IMR-90 (cell line): ENCODE data around the gene STK32A. TPM values are rescaled to one million over a fixed set of nuclear protein-coding genes. Genes with fewer than 3 reads are reported as not detected.

Experiments used
- ATAC-seq: fragments of 200-7000 bp; cut with Tn5 transposase; 2 replicates; pipeline ENCODE4 v1.9.1; 2020; ENCODE audit warnings: low read depth, mild to moderate bottlenecking, moderate library complexity
- BruUV-seq: library from RNA; stranded (reverse); fragments of 400-500 nt; replicated peaks from 2 replicates; lab custom pipeline; 2021; lab: Mats Ljungman, UMichigan
- CTCF ChIA-PET: fragments of 300-600 bp; formaldehyde crosslinking; extraction: SDS; loops from one replicate; lab custom pipeline; 2021; ENCODE audit warnings: antibody characterized with exemption; lab: Yijun Ruan, JAX
- POLR2A ChIA-PET: fragments of 300-600 bp; sonication (Branson Sonifier 250); formaldehyde crosslinking; loops from one replicate; lab custom pipeline; 2022; ENCODE audit warnings: antibody characterized with exemption; ENCODE audit not compliant: unreplicated experiment; lab: Charles Lee
- DNase-seq: peaks from one replicate; pipeline ENCODE4 v3.0.0; 2013
- H2AFZ ChIP-seq: replicated peaks from 2 replicates; pipeline ENCODE3; 2013; ENCODE audit warnings: low read length, mild to moderate bottlenecking; ENCODE audit not compliant: poor library complexity
- H2AK5ac ChIP-seq: 2 replicates; pipeline ENCODE4 v1.6.1; 2013; ENCODE audit warnings: low read depth, low read length, inconsistent platforms
- H2AK9ac ChIP-seq: replicated peaks from 2 replicates; pipeline ENCODE3; 2013; ENCODE audit warnings: mild to moderate bottlenecking, low read depth, low read length, moderate library complexity; ENCODE audit not compliant: poor library complexity
- H2BK120ac ChIP-seq: 2 replicates; pipeline ENCODE4 v1.6.1; 2013; ENCODE audit warnings: low read depth, low read length, inconsistent platforms
- H2BK15ac ChIP-seq: 3 replicates; pipeline ENCODE4 v1.6.1; 2013; ENCODE audit warnings: low read depth, low read length, inconsistent platforms
- H2BK20ac ChIP-seq: 2 replicates; pipeline ENCODE4 v1.6.1; 2013; ENCODE audit warnings: low read depth, mild to moderate bottlenecking, inconsistent platforms, low read length, moderate library complexity
- H2BK5ac ChIP-seq: 2 replicates; pipeline ENCODE4 v1.6.1; 2013; ENCODE audit warnings: mild to moderate bottlenecking, low read depth, low read length, inconsistent platforms; ENCODE audit not compliant: poor library complexity, severe bottlenecking
- H3K14ac ChIP-seq: replicated peaks from 2 replicates; pipeline ENCODE4 v1.6.1; 2013; ENCODE audit warnings: low read depth, low read length, inconsistent platforms
- H3K18ac ChIP-seq: 2 replicates; pipeline ENCODE4 v1.6.1; 2013; ENCODE audit warnings: low read depth, low read length, control low read depth
- H3K23ac ChIP-seq: 2 replicates; pipeline ENCODE4 v1.6.1; 2013; ENCODE audit warnings: low read depth, low read length, inconsistent platforms
- H3K27ac ChIP-seq: 2 replicates; pipeline ENCODE4 v1.5.1; 2013; ENCODE audit warnings: mild to moderate bottlenecking, control low read depth, low read length; ENCODE audit not compliant: insufficient read depth
- H3K27me3 ChIP-seq: 2 replicates; pipeline ENCODE4 v1.6.1; 2013; ENCODE audit warnings: low read length; ENCODE audit not compliant: control insufficient read depth, insufficient read depth
- H3K36me3 ChIP-seq: 2 replicates; pipeline ENCODE4 v1.6.1; 2013; ENCODE audit warnings: low read length, mixed read lengths; ENCODE audit not compliant: control insufficient read depth, insufficient read depth
- H3K4ac ChIP-seq: 2 replicates; pipeline ENCODE4 v1.6.1; 2013; ENCODE audit warnings: low read depth, low read length, inconsistent platforms
- H3K4me1 ChIP-seq: 2 replicates; pipeline ENCODE4 v1.6.1; 2013; ENCODE audit warnings: low read length, mixed read lengths; ENCODE audit not compliant: control insufficient read depth, insufficient read depth
- H3K4me2 ChIP-seq: 2 replicates; pipeline ENCODE4 v1.6.1; 2013; ENCODE audit warnings: low read depth, mild to moderate bottlenecking, control low read depth, low read length, moderate library complexity
- H3K4me3 ChIP-seq: 2 replicates; pipeline ENCODE4 v1.5.1; 2013; ENCODE audit warnings: low read depth, mild to moderate bottlenecking, control low read depth, low read length, moderate library complexity; ENCODE audit not compliant: insufficient read depth
- H3K56ac ChIP-seq: 2 replicates; pipeline ENCODE4 v1.6.1; 2013; ENCODE audit warnings: low read length, inconsistent platforms; ENCODE audit not compliant: insufficient read depth; ENCODE audit errors: extremely low read depth
- H3K79me1 ChIP-seq, 2 experiments: 2 replicates each; pipeline ENCODE4 v1.6.1; 2013; ENCODE audit warnings: low read length in 2 of 2, inconsistent platforms in 1 of 2, low read depth in 1 of 2
- H3K9ac ChIP-seq: 2 replicates; pipeline ENCODE4 v1.6.1; 2013; ENCODE audit warnings: low read depth, low read length, control low read depth
- H3K9me1 ChIP-seq: 2 replicates; pipeline ENCODE4 v1.6.1; 2013; ENCODE audit warnings: low read length, inconsistent platforms; ENCODE audit not compliant: insufficient read depth
- H3K9me3 ChIP-seq: 2 replicates; pipeline ENCODE4 v1.6.1; 2013; ENCODE audit warnings: low read length; ENCODE audit not compliant: control insufficient read depth, insufficient read depth
- H4K20me1 ChIP-seq: 2 replicates; pipeline ENCODE4 v1.6.1; 2013; ENCODE audit warnings: low read length, inconsistent platforms; ENCODE audit not compliant: insufficient read depth
- H4K5ac ChIP-seq: 2 replicates; pipeline ENCODE4 v1.6.1; 2013; ENCODE audit warnings: mild to moderate bottlenecking, low read depth, low read length, control low read depth
- H4K8ac ChIP-seq, 2 experiments: 2 replicates each; pipeline ENCODE4 v1.6.1; 2013; ENCODE audit warnings: low read depth in 2 of 2, low read length in 2 of 2, control low read depth in 1 of 2, inconsistent platforms in 1 of 2
- H4K91ac ChIP-seq: 2 replicates; pipeline ENCODE4 v1.6.1; 2013; ENCODE audit warnings: low read depth, low read length, inconsistent platforms; ENCODE audit not compliant: insufficient read depth
- CEBPB ChIP-seq: IDR thresholded peaks from 2 replicates; pipeline ENCODE4 v1.6.1; 2012; ENCODE audit warnings: low read depth, low read length, improper control_type of control experiment
- FOS ChIP-seq: fragments of 150-350 bp; IDR thresholded peaks from 2 replicates; pipeline ENCODE4 v1.6.1; 2016; ENCODE audit warnings: low read depth, low read length
- MAFK ChIP-seq: IDR thresholded peaks from 2 replicates; pipeline ENCODE4 v1.6.1; 2012; ENCODE audit warnings: low read depth, low read length, improper control_type of control experiment
- NFE2L2 ChIP-seq: fragments of 150-350 bp; IDR thresholded peaks from 2 replicates; pipeline ENCODE4 v1.6.1; 2016; ENCODE audit warnings: low read depth, mild to moderate bottlenecking, low read length
- POLR2A ChIP-seq: IDR thresholded peaks from 2 replicates; pipeline ENCODE4 v1.6.1; 2012; ENCODE audit warnings: mild to moderate bottlenecking, low read depth, low read length
- RAD21 ChIP-seq: IDR thresholded peaks from 2 replicates; pipeline ENCODE4 v1.6.1; 2012; ENCODE audit warnings: low read length, improper control_type of control experiment
- RCOR1 ChIP-seq: IDR thresholded peaks from 2 replicates; pipeline ENCODE4 v1.6.1; 2012; ENCODE audit warnings: mild to moderate bottlenecking, low read length, improper control_type of control experiment; ENCODE audit not compliant: insufficient replicate concordance
- RFX5 ChIP-seq: IDR thresholded peaks from 2 replicates; pipeline ENCODE4 v1.8.0; 2012; ENCODE audit warnings: low read depth, mild to moderate bottlenecking, low read length, moderate library complexity
- SMC3 ChIP-seq: fragments of 150-350 bp; IDR thresholded peaks from 2 replicates; pipeline ENCODE4 v1.6.1; 2016; ENCODE audit warnings: low read depth, mild to moderate bottlenecking, antibody characterized with exemption, low read length, moderate library complexity
- WGBS, 2 experiments: methylation state at CpG; one replicate each; pipeline versions ENCODE4 v1.1.5 to v1.1.7; 2013; ENCODE audit warnings: missing lambda C conversion rate in 2 of 2; ENCODE audit not compliant: insufficient read length in 1 of 2; ENCODE audit errors: extremely low coverage in 2 of 2; 5-methylcytosine and 5-hydroxymethylcytosine counted together
- dilution Hi-C: fragments of 300-500 bp; cut with HindIII; formaldehyde crosslinking; loops from one replicate; pipeline ENCODE4 v1.14.3; 2018; ENCODE audit warnings: low sequenced_read_pairs; ENCODE audit not compliant: unreplicated experiment
- in situ Hi-C: fragments of 300-500 bp; cut with MboI; formaldehyde crosslinking; loops from 3 replicates; pipeline ENCODE4 v1.14.3; 2019; ENCODE audit warnings: low sequenced_read_pairs, inconsistent platforms, mixed read lengths
- intact Hi-C: fragments of 100-400 bp; cut with micrococcal nuclease; formaldehyde crosslinking; loops from 2 replicates; pipeline ENCODE4 v1.10.0; 2022
- polyA plus RNA-seq, 3 experiments: library from polyadenylated mRNA; depleted of rRNA; stranded (reverse); fragments of >200 nt; gene quantifications; 2 replicates each; pipeline ENCODE4 v1.2.3, GENCODE V29; 2012; ENCODE audit warnings: low replicate concordance in 1 of 3
- total RNA-seq: library from RNA; depleted of rRNA; stranded (reverse); fragments of >200 nt; gene quantifications from 2 replicates; pipeline ENCODE4 v1.2.3, GENCODE V29; 2012
- TF ChIP-seq, protein P1 (sequence below): fragments of 150-350 bp; IDR thresholded peaks from 2 replicates; pipeline ENCODE4 v1.6.1; 2017; ENCODE audit warnings: mild to moderate bottlenecking, antibody characterized with exemption, low read length, low read depth

STK32A gene
- total and polyA plus RNA-seq, 2 of the 4 experiments (the other 2 are of a cell fraction), result 0.12 to 0.18 TPM

- Histone ChIP-seq H3K56ac (no peak overlapping the region), H3K4me1 (peaks cover 13% of the 10 kb centered on the region), H3K27ac (no peak overlapping the region), H2BK15ac (no peak overlapping the region; the same call in 2 of the 3 replicates), H3K9me1 (peaks cover 26% of the 10 kb centered on the region), H3K14ac (0 out of 2 replicates have a peak overlapping the region, but pooled peaks have one; percentile 42), H2BK120ac (peak overlapping the region; percentile 53), H3K79me1 (peaks cover 0 to 19% of the 10 kb centered on the region in 2 experiments; a peak in 2 of 4 replicates), H3K23ac (peak overlapping the region; percentile 3; the same call in 1 of the 2 replicates), H2BK5ac (no peak overlapping the region), H3K4me3 (no peak overlapping the region), H4K91ac (peak overlapping the region; percentile 38; the same call in 1 of the 2 replicates), H4K5ac (no peak overlapping the region), H3K4me2 (no peak overlapping the region), H3K4ac (peak overlapping the region; percentile 50; the same call in 1 of the 2 replicates), H4K20me1 (0 out of 2 replicates have a peak, but pooled peaks cover 5% of the 10 kb centered on the region), H2AK9ac (no peak overlapping the region), H3K9ac (no peak overlapping the region), H2BK20ac (peak overlapping the region; percentile 46; the same call in 1 of the 2 replicates), H3K36me3 (peaks cover 2% of the 10 kb centered on the region), H2AFZ (peak overlapping the region; percentile 28), H2AK5ac (no peak overlapping the region), H3K9me3 (no peaks in the 10 kb centered on the region), H3K27me3 (no peaks in the 10 kb centered on the region), H4K8ac (peak overlapping the region in 1 of 2 experiments; percentile 39; a peak in 1 of 4 replicates), H3K18ac (no peak overlapping the region)
- CTCF ChIA-PET, result no interaction called here
- WGBS, 2 experiments, result no CpG with 5 or more reads among the region's 1 CpG
- intact Hi-C loops (no loop called here), dilution Hi-C loops (no loop called here), in situ Hi-C loops (no loop called here)
- TF ChIP-seq RAD21, result no peak
- no peak for TF ChIP-seq SMC3
- no peak for TF ChIP-seq MAFK
- TF ChIP-seq POLR2A, result no peak
- no peak for TF ChIP-seq FOS
- TF ChIP-seq RCOR1, result no peak
- TF ChIP-seq NFE2L2, result no peak
- TF ChIP-seq, protein P1, sequence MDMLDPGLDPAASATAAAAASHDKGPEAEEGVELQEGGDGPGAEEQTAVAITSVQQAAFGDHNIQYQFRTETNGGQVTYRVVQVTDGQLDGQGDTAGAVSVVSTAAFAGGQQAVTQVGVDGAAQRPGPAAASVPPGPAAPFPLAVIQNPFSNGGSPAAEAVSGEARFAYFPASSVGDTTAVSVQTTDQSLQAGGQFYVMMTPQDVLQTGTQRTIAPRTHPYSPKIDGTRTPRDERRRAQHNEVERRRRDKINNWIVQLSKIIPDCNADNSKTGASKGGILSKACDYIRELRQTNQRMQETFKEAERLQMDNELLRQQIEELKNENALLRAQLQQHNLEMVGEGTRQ, result no peak
- no peak for TF ChIP-seq RFX5
- TF ChIP-seq CEBPB, result no peak
- no TSS peak for BruUV-seq
- DNase-seq, result no peak
- POLR2A ChIA-PET, result no interaction called here
- no peak for ATAC-seq
These were observed 171.8 kb downstream of the STK32A start for GRCh38 chr5:147406636-147407035.
